HG02938 (cell line): Measurements from ENCODE around the gene FOXK1.
"Not testable (repeated sequence)": the region's sequence is repeated elsewhere in the genome, so short reads cannot be mapped to it uniquely, and the experiment has no call there.

Experiments
- ATAC-seq: cut with Tn5 transposase; IDR thresholded peaks from one replicate; pipeline ENCODE4 v1.9.1; 2021; ENCODE audit warnings: mild to moderate bottlenecking, moderate library complexity; ENCODE audit not compliant: unreplicated experiment

Gene FOXK1

GRCh38 chr7:4797858-4798705, 116.0 kb downstream of the FOXK1 start:
- ATAC-seq: no peak

- ATAC-seq: no peak
These were observed 116.7 kb downstream of the FOXK1 start for GRCh38 chr7:4798706-4799235.

GRCh38 chr7:4799508-4800268, 117.6 kb downstream of the FOXK1 start:
- no peak for ATAC-seq

- ATAC-seq: no peak
These were observed 118.4 kb downstream of the FOXK1 start for GRCh38 chr7:4800487-4800886.

- no peak for ATAC-seq
These were observed 119.1 kb downstream of the FOXK1 start for GRCh38 chr7:4800926-4801838.

- no peak for ATAC-seq
These were observed 119.7 kb downstream of the FOXK1 start for GRCh38 chr7:4801839-4802231.

- not testable (repeated sequence) for ATAC-seq
These were observed 120.5 kb downstream of the FOXK1 start for GRCh38 chr7:4802577-4802976.

- ATAC-seq: no peak
These were observed 121.5 kb downstream of the FOXK1 start for GRCh38 chr7:4803397-4804241.

- ATAC-seq: no peak
These were observed 123.3 kb downstream of the FOXK1 start for GRCh38 chr7:4805110-4805983.

- no peak for ATAC-seq
These were observed 123.8 kb downstream of the FOXK1 start for GRCh38 chr7:4805984-4806300.

- no peak for ATAC-seq
These were observed 125.0 kb downstream of the FOXK1 start for GRCh38 chr7:4806983-4807597.

GRCh38 chr7:4807598-4808016, 125.5 kb downstream of the FOXK1 start:
- no peak for ATAC-seq

GRCh38 chr7:4808026-4808425, 125.9 kb downstream of the FOXK1 start:
- no peak for ATAC-seq

- no peak for ATAC-seq
These were observed 126.5 kb downstream of the FOXK1 start for GRCh38 chr7:4808565-4808964.

GRCh38 chr7:4809091-4809591, 127.0 kb downstream of the FOXK1 start:
- ATAC-seq: no peak

GRCh38 chr7:4809666-4810065, 127.6 kb downstream of the FOXK1 start:
- no peak for ATAC-seq

GRCh38 chr7:4814433-4814832, 132.3 kb downstream of the FOXK1 start:
- ATAC-seq: no peak

- ATAC-seq: no peak
These were observed 133.0 kb downstream of the FOXK1 start for GRCh38 chr7:4815121-4815520.
